ENCODE measurements around the gene ZBTB6.

Gene ZBTB6

GRCh38 chr9:122912964-122913673 is at the start of gene ZBTB6:
ZBTB6 (minus strand) TSS chr9:122913323; CDS start chr9:122912072, 1,251 bp downstream.
- DNase-seq = peak; percentile 92

GRCh38 chr9:122961139-122961538 is 48.0 kb upstream of the ZBTB6 start:
- DNase-seq = no peak

GRCh38 chr9:122955961-122956360 is 42.8 kb upstream of the ZBTB6 start:
- no peak for DNase-seq

- no peak for DNase-seq
Measured at GRCh38 chr9:122954253-122954691, 41.1 kb upstream of the ZBTB6 start.

GRCh38 chr9:122951056-122951455 is 37.9 kb upstream of the ZBTB6 start:
- no peak for DNase-seq

- DNase-seq = no peak
Measured at GRCh38 chr9:122950263-122950662, 37.1 kb upstream of the ZBTB6 start.

- no peak for DNase-seq
Measured at GRCh38 chr9:122949696-122950095, 36.6 kb upstream of the ZBTB6 start.

- no peak for DNase-seq
Measured at GRCh38 chr9:122948313-122948712, 35.2 kb upstream of the ZBTB6 start.

- DNase-seq = no peak
Measured at GRCh38 chr9:122946461-122947005, 33.4 kb upstream of the ZBTB6 start.

- peak; percentile 61 for DNase-seq
Measured at GRCh38 chr9:122944960-122945888, 32.1 kb upstream of the ZBTB6 start.

- peak; percentile 69 for DNase-seq
Measured at GRCh38 chr9:122941582-122942234, 28.6 kb upstream of the ZBTB6 start.

- DNase-seq = peak; percentile 99
Measured at GRCh38 chr9:122940749-122941581, 27.8 kb upstream of the ZBTB6 start, which contains the start of gene RABGAP1. RABGAP1 (plus strand) TSS chr9:122941020; CDS start chr9:122957060, 16,040 bp downstream.

GRCh38 chr9:122940454-122940748 is 27.3 kb upstream of the ZBTB6 start:
- DNase-seq = no peak

- no peak for DNase-seq
Measured at GRCh38 chr9:122939601-122940000, 26.5 kb upstream of the ZBTB6 start.

- no peak for DNase-seq
Measured at GRCh38 chr9:122936883-122937282, 23.8 kb upstream of the ZBTB6 start.

GRCh38 chr9:122936464-122936863 is 23.3 kb upstream of the ZBTB6 start:
- no peak for DNase-seq

GRCh38 chr9:122931226-122932121 is 18.4 kb upstream of the ZBTB6 start, which contains the start of gene ZBTB26:
ZBTB26 (minus strand) TSS chr9:122931512; CDS start chr9:122919934, 11,578 bp downstream.
- DNase-seq = peak; percentile 96

- DNase-seq = no peak
Measured at GRCh38 chr9:122930541-122931225, 17.6 kb upstream of the ZBTB6 start.

GRCh38 chr9:122929796-122930354 is 16.8 kb upstream of the ZBTB6 start:
- no peak for DNase-seq

- DNase-seq = no peak
Measured at GRCh38 chr9:122923947-122924346, 10.8 kb upstream of the ZBTB6 start.

Measured in OCI-M1 (cell line).